Hepatocyte (in vitro differentiated cells): ENCODE measurements around the gene EIF3L.

Experiments
- EZH2 ChIP-seq: fragments of 200-600 bp; sonication (generic); IDR thresholded peaks from 2 replicates; pipeline ENCODE4 v1.6.1; 2016; ENCODE audit warnings: antibody characterized with exemption, mild to moderate bottlenecking, borderline replicate concordance
- EZH2phosphoT487 ChIP-seq: fragments of 200-600 bp; sonication (generic); IDR thresholded peaks from one replicate; pipeline ENCODE4 v1.6.1; 2018; ENCODE audit warnings: antibody characterized with exemption, mild to moderate bottlenecking, low read depth, moderate library complexity; ENCODE audit not compliant: unreplicated experiment, severe bottlenecking
- TF ChIP-seq, protein P1 (sequence below): fragments of 200-600 bp; sonication (generic); IDR thresholded peaks from 2 replicates; pipeline ENCODE4 v1.5.1; 2016; ENCODE audit warnings: antibody characterized with exemption, mild to moderate bottlenecking; ENCODE audit not compliant: poor library complexity

DNA sequence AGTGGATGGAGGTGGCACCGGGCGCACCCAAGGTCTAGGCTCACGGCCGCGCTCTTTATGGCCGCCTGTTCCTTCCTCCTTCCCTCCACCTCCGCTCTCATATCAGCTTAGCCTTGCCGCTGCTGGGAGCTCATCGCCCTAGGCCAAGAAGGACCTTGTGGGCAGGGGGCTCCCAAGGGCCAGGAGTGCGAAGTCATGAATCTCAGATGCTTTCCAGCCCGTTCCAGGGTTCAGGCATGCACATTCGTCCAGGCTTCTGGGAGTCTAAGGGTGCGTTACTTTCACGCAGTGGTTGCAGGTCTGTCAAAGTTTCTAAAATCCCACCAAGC lies 30.1 kb upstream of the EIF3L start:
- TF ChIP-seq, protein P1, sequence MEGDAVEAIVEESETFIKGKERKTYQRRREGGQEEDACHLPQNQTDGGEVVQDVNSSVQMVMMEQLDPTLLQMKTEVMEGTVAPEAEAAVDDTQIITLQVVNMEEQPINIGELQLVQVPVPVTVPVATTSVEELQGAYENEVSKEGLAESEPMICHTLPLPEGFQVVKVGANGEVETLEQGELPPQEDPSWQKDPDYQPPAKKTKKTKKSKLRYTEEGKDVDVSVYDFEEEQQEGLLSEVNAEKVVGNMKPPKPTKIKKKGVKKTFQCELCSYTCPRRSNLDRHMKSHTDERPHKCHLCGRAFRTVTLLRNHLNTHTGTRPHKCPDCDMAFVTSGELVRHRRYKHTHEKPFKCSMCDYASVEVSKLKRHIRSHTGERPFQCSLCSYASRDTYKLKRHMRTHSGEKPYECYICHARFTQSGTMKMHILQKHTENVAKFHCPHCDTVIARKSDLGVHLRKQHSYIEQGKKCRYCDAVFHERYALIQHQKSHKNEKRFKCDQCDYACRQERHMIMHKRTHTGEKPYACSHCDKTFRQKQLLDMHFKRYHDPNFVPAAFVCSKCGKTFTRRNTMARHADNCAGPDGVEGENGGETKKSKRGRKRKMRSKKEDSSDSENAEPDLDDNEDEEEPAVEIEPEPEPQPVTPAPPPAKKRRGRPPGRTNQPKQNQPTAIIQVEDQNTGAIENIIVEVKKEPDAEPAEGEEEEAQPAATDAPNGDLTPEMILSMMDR, result no peak
- TF ChIP-seq EZH2phosphoT487 (no peak), EZH2 (no peak)
